H4 (cell line): ENCODE results near the gene KRTAP12-4. TPM values are rescaled to one million over a fixed set of nuclear protein-coding genes. Genes with fewer than 3 reads are reported as not detected.
"Not testable (repeated sequence)": the region's sequence is repeated elsewhere in the genome, so short reads cannot be mapped to it uniquely, and the experiment has no call there.

Experiments used
- DNase-seq: peaks from one replicate; pipeline ENCODE4 v3.0.0-alpha.2; 2015; ENCODE audit warnings: low spot score
- total RNA-seq: library from RNA; depleted of rRNA; stranded (reverse); fragments of >200 nt; shearing (Covaris generic); gene quantifications from 2 replicates; pipeline ENCODE4 v1.2.3, GENCODE V29; 2014; rRNA removed

The KRTAP12-4 gene
- not detected in 2 replicates for total RNA-seq

GRCh38 chr21:44654576-44655175 is at the start of gene KRTAP12-4:
Gene KRTAP12-4 (minus strand): TSS chr21:44654659. CDS start chr21:44654614, 45 bp downstream.
- no peak for DNase-seq

GRCh38 chr21:44703731-44704635 is 49.5 kb upstream of the KRTAP12-4 start:
- DNase-seq: no peak

GRCh38 chr21:44702973-44703730 is 48.7 kb upstream of the KRTAP12-4 start:
- no peak for DNase-seq

GRCh38 chr21:44702111-44702972 is 47.9 kb upstream of the KRTAP12-4 start:
- DNase-seq: no peak

- no peak for DNase-seq
Observed at GRCh38 chr21:44701541-44701940, 47.1 kb upstream of the KRTAP12-4 start.

GRCh38 chr21:44701023-44701400 is 46.6 kb upstream of the KRTAP12-4 start:
- no peak for DNase-seq

DNA sequence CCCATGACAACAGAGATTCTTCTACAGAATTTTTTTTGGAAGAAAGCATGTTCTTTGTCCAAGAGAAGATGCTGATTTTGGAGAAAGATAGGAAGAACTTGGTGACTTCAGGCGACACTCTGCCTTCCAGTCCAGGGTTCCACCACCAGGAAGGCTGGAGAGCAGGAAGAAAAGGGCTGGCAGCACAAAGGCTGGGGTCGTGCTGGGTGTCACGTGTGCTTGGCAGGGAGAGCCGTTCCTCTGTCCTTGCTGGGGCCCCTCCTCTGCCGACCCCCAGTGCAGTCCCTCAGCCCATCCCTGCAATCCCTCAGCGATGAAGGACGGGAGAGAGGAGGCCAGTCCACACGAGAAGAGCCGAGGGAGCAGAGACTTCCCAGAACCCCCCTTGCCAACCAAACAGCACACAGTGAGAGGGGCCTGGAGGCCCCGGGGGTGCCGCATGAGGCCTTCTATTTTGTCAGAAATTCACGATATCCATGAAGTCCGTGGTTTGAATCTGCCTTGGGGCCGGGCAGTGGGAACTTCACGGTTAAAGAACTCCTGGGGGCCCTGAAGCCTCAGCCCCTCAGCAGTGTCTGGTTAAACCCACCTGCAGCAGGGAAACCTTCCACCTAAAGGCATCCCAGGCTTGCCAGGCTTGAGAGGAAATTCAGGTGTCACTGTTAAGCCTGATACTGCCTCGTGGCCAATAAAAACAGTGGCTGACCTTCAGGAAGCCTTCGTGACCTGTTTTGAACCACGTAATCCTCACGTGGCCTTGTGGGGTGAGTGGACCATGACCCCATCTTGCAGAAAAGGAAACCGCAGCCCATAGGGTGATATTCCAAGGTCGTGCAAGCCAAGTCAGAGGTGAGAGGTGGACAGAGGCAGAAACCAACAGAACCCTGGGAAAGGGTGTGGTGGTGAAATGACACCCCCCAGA is 45.9 kb upstream of the KRTAP12-4 start:
- DNase-seq: no peak

DNA sequence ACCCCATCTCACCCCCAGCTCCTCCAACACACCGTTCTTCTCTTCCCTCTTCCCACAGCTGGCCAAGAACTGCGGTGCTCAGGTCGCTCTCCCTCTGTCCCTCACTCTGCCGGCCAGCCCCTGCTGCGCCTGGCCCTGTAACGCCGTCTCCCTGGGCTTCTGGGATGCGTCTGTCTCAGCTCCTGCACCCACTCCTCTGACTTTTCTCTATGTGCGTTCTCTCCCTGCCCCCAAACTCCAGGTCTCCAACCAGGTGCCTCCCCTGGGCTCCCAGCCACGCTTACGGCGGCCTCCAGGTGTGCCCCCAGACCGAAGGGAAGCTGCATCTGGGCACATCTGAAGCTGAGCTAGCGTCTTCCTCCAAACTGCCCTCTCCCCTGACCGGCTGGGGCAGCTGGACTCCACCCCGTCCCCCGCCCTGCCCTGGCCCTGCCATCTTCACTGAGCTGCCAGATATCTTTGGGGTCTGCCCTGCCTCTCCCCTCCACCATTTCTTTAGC is 45.1 kb upstream of the KRTAP12-4 start:
- no peak for DNase-seq

DNA sequence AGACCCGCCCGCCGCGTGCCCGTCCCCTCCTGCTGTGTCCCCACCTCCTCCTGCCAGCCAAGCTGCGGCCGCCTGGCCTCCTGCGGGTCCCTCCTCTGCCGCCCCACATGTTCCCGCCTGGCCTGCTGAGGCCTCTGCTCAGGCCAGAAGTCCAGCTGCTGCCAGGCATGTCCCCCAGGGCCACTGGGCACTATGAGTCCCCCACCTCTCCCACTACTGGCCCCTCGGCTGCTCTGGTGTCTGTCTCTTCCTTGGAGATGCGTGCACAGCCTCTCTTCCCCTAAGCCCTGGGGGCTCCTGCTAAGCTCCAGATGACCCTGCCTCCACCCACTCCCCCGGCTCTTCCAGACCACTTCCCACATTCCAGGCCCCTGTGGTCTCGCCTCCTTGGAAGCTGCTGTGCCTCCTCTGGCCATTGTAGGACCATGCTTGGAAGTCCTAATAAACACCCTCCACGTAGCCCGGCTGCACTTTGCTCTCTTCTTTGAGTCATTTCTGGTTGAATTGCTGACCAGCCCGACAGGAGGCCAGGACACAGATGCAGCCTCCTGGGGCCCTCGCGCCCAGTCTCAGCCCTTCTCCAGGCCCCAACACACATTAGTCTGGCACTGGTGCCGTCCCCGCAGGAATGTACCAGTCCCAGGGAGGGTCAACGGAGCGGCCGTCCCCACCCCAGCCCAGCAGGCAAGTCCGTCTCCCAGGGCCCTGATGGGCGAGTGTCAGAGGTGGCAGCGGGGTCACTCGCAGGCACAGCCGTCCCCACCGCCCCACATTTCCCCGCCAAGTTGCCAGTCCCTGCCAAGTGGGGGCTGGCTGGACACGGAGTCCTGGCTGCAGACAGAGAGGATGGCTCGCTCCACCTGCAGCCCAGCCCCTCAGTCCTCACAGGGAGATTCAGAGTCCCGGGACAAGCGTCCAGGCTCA is 43.6 kb upstream of the KRTAP12-4 start:
- DNase-seq: no peak

- DNase-seq: not testable (repeated sequence)
Observed at GRCh38 chr21:44697172-44697810, 42.8 kb upstream of the KRTAP12-4 start, which contains the start of gene KRTAP10-12. Gene KRTAP10-12 (plus strand): TSS chr21:44697172. CDS start chr21:44697202, 30 bp downstream.

DNA sequence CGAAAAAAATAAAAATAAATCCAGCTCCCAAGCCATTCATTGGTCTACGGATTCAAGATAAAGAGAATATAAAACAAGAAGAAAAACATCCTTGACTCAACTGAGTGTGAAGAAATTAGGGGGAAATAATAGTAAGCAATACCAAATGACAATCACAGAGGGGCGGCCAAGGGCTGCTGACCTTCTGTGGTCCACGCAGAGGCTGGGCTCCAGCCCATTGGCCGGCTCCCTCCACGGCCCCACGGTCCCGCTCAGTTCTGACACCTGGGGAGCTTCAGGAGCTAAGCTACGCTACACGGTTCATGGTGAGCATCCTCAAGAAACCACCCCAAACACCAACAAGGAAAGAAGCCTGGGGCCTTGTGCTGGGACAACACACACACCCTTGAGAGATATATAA is 42.1 kb upstream of the KRTAP12-4 start:
- DNase-seq: no peak

DNA sequence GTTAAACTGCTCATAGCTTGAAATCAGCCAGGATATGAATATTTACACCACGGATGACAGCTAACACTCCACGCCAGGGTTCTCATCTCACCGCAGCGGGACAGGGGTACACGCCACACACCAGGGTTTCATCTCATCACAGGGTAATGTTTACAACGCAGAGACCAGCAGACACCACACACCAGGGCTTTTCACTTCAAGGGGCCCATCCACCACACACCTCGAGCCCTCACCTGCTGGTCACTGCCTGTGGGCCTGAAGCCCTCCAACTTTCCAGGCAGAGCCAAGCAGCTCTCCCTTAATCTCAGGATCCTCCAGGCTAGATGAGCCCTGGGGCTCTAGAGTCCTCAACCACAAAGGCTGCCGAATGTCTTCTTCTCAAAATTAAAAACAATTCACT is 41.2 kb upstream of the KRTAP12-4 start:
- no peak for DNase-seq

DNA sequence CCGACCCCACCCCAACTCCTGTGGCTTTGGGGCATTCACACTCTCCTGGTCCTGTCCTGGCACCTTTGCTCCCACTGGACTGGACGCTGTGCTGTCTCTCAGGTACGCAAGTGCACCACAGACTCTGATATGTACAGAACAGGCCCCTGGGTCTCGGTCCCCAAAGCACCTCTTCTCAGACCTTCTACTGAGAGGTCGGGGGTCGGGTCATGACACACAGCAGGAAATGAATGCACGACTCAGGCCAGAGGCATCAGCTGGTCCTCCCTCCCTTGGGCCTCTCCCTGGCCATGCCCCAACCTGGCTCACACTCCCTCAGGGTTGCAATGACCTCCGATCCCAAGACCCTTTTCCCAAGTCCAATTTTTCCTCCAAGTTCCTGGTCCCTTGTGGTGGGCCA is 40.7 kb upstream of the KRTAP12-4 start:
- DNase-seq: no peak

DNA sequence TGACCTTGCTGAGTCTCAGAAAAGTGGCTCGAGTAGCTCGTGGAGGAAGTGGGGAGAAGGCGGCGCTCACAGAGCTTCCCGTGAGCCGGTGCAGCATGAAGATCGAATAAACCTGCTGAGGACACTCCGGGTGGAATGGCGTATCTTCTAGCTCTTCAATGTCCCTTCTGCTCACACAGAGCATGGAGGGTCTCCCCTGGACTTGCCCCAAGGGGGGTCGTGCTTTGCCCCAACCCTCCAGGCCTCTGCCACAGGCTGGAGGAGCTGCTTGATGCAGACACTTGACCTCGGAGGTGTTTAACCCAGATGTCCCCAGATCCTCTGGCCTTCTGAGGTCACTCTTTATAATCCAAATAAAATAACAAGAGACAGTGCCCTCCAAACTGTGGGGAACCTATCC is 40.3 kb upstream of the KRTAP12-4 start:
- no peak for DNase-seq

GRCh38 chr21:44692798-44693512 is 38.5 kb upstream of the KRTAP12-4 start:
- no peak for DNase-seq

DNA sequence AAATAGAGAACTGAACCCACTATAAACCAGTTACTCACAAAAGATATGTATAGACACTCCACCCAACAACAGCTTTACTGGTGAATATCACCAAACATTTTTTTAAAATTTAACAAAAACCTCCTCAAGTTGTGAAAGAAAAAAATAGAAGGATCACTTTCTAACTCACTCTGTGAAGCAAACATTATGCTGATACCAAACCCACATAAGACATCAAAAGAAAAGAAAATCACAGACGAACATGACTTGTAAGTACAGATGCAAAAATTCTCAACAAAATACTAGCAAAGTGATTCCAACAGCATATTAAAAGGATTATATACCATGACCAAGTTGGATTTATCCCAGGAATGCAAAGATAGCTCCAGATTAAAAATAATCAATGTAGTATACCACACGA is 37.2 kb upstream of the KRTAP12-4 start:
- no peak for DNase-seq

- DNase-seq: not testable (repeated sequence)
Observed at GRCh38 chr21:44689740-44690139, 35.3 kb upstream of the KRTAP12-4 start.

DNA sequence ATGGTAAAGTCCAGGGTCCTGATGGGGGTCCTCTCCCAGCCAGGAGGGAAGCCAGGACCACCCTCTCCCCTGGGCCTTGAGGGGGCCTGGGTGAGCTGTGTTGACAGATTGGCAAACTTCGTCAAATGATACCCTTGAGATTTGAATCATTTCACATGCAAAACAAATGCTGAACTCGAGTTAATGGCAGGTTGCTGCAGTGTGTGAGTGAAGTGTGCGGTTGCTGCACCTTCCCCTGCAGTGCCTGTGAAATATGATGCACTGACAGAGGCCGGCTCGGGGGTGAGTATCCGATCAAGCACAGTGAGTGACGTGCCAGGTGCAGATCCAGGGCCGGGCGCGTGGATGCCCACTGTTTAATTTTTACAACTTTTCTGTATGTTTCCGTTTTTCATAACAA is 33.2 kb upstream of the KRTAP12-4 start:
- no peak for DNase-seq
